OCI-LY7 (cell line): ENCODE measurements around the gene EXOC6B. TPM values are rescaled to one million over a fixed set of nuclear protein-coding genes. Genes with fewer than 3 reads are reported as not detected.

Experiments used
- BruUV-seq: library from RNA; stranded (reverse); fragments of 400-500 nt; replicated peaks from 2 replicates; lab custom pipeline; 2021; lab: Mats Ljungman, UMichigan
- CTCF ChIA-PET: fragments of 300-600 bp; sonication (Branson Sonifier 250); formaldehyde crosslinking; loops from one replicate; lab custom pipeline; 2022; ENCODE audit warnings: antibody characterized with exemption; ENCODE audit not compliant: unreplicated experiment; lab: Charles Lee
- POLR2A ChIA-PET: fragments of 300-600 bp; sonication (Branson Sonifier 250); formaldehyde crosslinking; loops from one replicate; lab custom pipeline; 2022; ENCODE audit warnings: antibody characterized with exemption; lab: Charles Lee
- DNase-seq: peaks from one replicate; pipeline ENCODE4 v3.0.0-alpha.2; 2015; ENCODE audit warnings: low spot score
- H2AFZ ChIP-seq: fragments of 200-600 bp; sonication (generic), shearing (Covaris generic); 2 replicates; pipeline ENCODE4 v1.6.1; 2014; ENCODE audit warnings: mild to moderate bottlenecking, antibody characterized with exemption, low read length, moderate library complexity
- H3K27ac ChIP-seq: fragments of 200-600 bp; sonication (generic); 2 replicates; pipeline ENCODE4 v1.5.1; 2014; ENCODE audit warnings: mixed run types, low read depth, mild to moderate bottlenecking, moderate library complexity, low read length, inconsistent platforms; ENCODE audit not compliant: poor library complexity, severe bottlenecking
- H3K36me3 ChIP-seq: fragments of 200-600 bp; sonication (generic); 2 replicates; pipeline ENCODE4 v1.6.1; 2014; ENCODE audit warnings: mild to moderate bottlenecking, antibody characterized with exemption, low read length, moderate library complexity, mixed read lengths; ENCODE audit not compliant: insufficient read depth
- H3K4me1 ChIP-seq: fragments of 200-600 bp; sonication (generic); 2 replicates; pipeline ENCODE4 v1.5.1; 2014; ENCODE audit warnings: mild to moderate bottlenecking, low read length; ENCODE audit not compliant: insufficient read depth, poor library complexity, severe bottlenecking
- H3K4me2 ChIP-seq: fragments of 200-600 bp; sonication (generic); 2 replicates; pipeline ENCODE4 v1.6.1; 2014; ENCODE audit warnings: mild to moderate bottlenecking, low read length
- H3K4me3 ChIP-seq: fragments of 200-600 bp; sonication (generic); 2 replicates; pipeline ENCODE4 v1.5.1; 2014; ENCODE audit warnings: mild to moderate bottlenecking, low read depth, low read length; ENCODE audit not compliant: poor library complexity, severe bottlenecking
- H3K79me2 ChIP-seq: fragments of 200-600 bp; sonication (generic); 2 replicates; pipeline ENCODE4 v1.6.1; 2016; ENCODE audit warnings: low read depth, mild to moderate bottlenecking, low read length, moderate library complexity, mixed read lengths; ENCODE audit not compliant: insufficient read depth
- H3K9me2 ChIP-seq: fragments of 200-600 bp; sonication (generic); 2 replicates; pipeline ENCODE4 v1.6.1; 2016; ENCODE audit warnings: mild to moderate bottlenecking, low read length, mixed read lengths; ENCODE audit not compliant: insufficient read depth
- H3K9me3 ChIP-seq: fragments of 200-600 bp; sonication (generic); 2 replicates; pipeline ENCODE4 v1.6.1; 2014; ENCODE audit warnings: mild to moderate bottlenecking, mixed run types, low read length, mixed read lengths
- H4K20me1 ChIP-seq: fragments of 200-600 bp; sonication (generic); 2 replicates; pipeline ENCODE4 v1.6.1; 2014; ENCODE audit warnings: mild to moderate bottlenecking, antibody characterized with exemption, low read length, moderate library complexity, mixed read lengths; ENCODE audit not compliant: insufficient read depth
- CTCF ChIP-seq: fragments of 200-600 bp; sonication (generic); conservative IDR thresholded peaks from 2 replicates; pipeline ENCODE4 v1.5.1; 2014; ENCODE audit warnings: mild to moderate bottlenecking, antibody characterized with exemption, low read length, moderate library complexity, mixed read lengths
- EZH2phosphoT487 ChIP-seq: fragments of 200-600 bp; sonication (generic); IDR thresholded peaks from 2 replicates; pipeline ENCODE4 v1.6.1; 2018; ENCODE audit warnings: low read depth, borderline replicate concordance, mild to moderate bottlenecking, mixed run types, antibody characterized with exemption, low read length, moderate library complexity, mixed read lengths
- intact Hi-C: fragments of 100-400 bp; cut with micrococcal nuclease; formaldehyde crosslinking; loops from one replicate; pipeline ENCODE4 v1.10.0; 2022; ENCODE audit not compliant: unreplicated experiment
- total RNA-seq, 2 experiments: library from RNA; depleted of rRNA in 1 of 2; stranded (reverse); fragments of >200 nt in 1 of 2; shearing (Covaris generic) in 1 of 2; gene quantifications; 2 replicates each; pipeline ENCODE4 v1.2.3, GENCODE V29; 2014 to 2022

EXOC6B gene
- total RNA-seq, 2 experiments from 2014 or later = 5.1 TPM; not detected in 1

GRCh38 chr2:72154386-72154975 lies 671.4 kb downstream of the EXOC6B start:
- POLR2A ChIA-PET = no interaction called here
- H3K4me1 ChIP-seq = peaks cover 6% of the 10 kb centered on the region
- TF ChIP-seq EZH2phosphoT487 = no peak
- TF ChIP-seq CTCF = no peak
- H3K9me3 ChIP-seq = no peaks in the 10 kb centered on the region
- no peaks in the 10 kb centered on the region for H4K20me1 ChIP-seq
- DNase-seq = no peak
- intact Hi-C loops = no loop called here
- H3K79me2 ChIP-seq = no peaks in the 10 kb centered on the region
- H2AFZ ChIP-seq = no peak overlapping the region
- no TSS peak for BruUV-seq
- no peaks in the 10 kb centered on the region for H3K9me2 ChIP-seq
- no peaks in the 10 kb centered on the region for H3K36me3 ChIP-seq
- H3K4me2 ChIP-seq = no peak overlapping the region
- no peak overlapping the region for H3K4me3 ChIP-seq
- CTCF ChIA-PET = no interaction called here
- H3K27ac ChIP-seq = no peak overlapping the region

GRCh38 chr2:72153924-72154323 lies 671.9 kb downstream of the EXOC6B start:
- intact Hi-C loops = no loop called here
- Histone ChIP-seq H3K9me3 (no peaks in the 10 kb centered on the region), H3K79me2 (no peaks in the 10 kb centered on the region), H3K4me3 (no peak overlapping the region), H4K20me1 (no peaks in the 10 kb centered on the region), H3K9me2 (no peaks in the 10 kb centered on the region), H2AFZ (no peak overlapping the region), H3K36me3 (no peaks in the 10 kb centered on the region), H3K4me1 (peaks cover 6% of the 10 kb centered on the region), H3K4me2 (no peak overlapping the region), H3K27ac (no peak overlapping the region)
- POLR2A ChIA-PET = no interaction called here
- BruUV-seq = no TSS peak
- no peak for DNase-seq
- CTCF ChIA-PET = no interaction called here
- TF ChIP-seq EZH2phosphoT487 = no peak
- TF ChIP-seq CTCF = no peak

GRCh38 chr2:72153026-72153791 lies 672.6 kb downstream of the EXOC6B start:
- H3K79me2 ChIP-seq = no peaks in the 10 kb centered on the region
- H3K4me2 ChIP-seq = no peak overlapping the region
- H3K4me1 ChIP-seq = peaks cover 4% of the 10 kb centered on the region
- no peaks in the 10 kb centered on the region for H3K9me3 ChIP-seq
- BruUV-seq = no TSS peak
- DNase-seq = no peak
- TF ChIP-seq EZH2phosphoT487 (no peak), CTCF (no peak)
- H2AFZ ChIP-seq = no peak overlapping the region
- intact Hi-C loops = no loop called here
- no peaks in the 10 kb centered on the region for H3K9me2 ChIP-seq
- H3K27ac ChIP-seq = no peak overlapping the region
- H4K20me1 ChIP-seq = no peaks in the 10 kb centered on the region
- ChIA-PET POLR2A (no interaction called here), CTCF (no interaction called here)
- H3K36me3 ChIP-seq = no peaks in the 10 kb centered on the region
- no peak overlapping the region for H3K4me3 ChIP-seq
